GM23248 (cell line): ENCODE results near the gene GLYATL1B.
"Not testable (repeated sequence)": the region's sequence is repeated elsewhere in the genome, so short reads cannot be mapped to it uniquely, and the experiment has no call there.

ENCODE experiments used
- EZH2 ChIP-seq: fragments of 200-600 bp; sonication (generic); IDR thresholded peaks from 2 replicates; pipeline ENCODE4 v1.6.1; 2018; ENCODE audit warnings: antibody characterized with exemption, mild to moderate bottlenecking; ENCODE audit not compliant: insufficient read depth, poor library complexity, severe bottlenecking
- EZH2phosphoT487 ChIP-seq: fragments of 200-600 bp; sonication (generic); IDR thresholded peaks from 2 replicates; pipeline ENCODE4 v1.6.1; 2018; ENCODE audit warnings: antibody characterized with exemption, moderate library complexity, mild to moderate bottlenecking, low read depth; ENCODE audit not compliant: insufficient read depth

DNA sequence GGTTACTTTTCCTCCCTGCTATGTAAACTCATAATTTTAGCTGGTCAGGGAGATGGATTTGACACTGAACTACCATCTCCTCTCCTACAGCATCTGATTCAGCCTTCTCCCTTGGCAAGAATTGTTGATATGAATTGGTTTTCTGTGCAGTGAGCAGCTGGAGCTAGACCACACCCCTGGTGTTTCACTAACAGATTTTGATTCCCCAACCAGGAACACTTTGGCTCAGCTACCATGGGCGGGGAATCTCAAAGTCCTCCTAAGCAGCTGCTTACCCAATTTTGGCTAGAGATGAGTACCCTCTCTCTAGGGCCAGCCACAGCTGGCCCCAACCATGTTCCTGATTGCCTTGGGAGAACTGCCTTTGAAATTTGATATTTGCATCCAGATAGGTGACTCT, 48.7 kb upstream of the GLYATL1B start:
- not testable (repeated sequence) for TF ChIP-seq EZH2, EZH2phosphoT487
